Type B pancreatic cell (in vitro differentiated cells): ENCODE measurements around the gene RNF169. TPM values are rescaled to one million over a fixed set of nuclear protein-coding genes. Genes with fewer than 3 reads are reported as not detected.

Source experiments
- DNase-seq: peaks from one replicate; pipeline ENCODE4 v3.0.0; 2021; ENCODE audit warnings: mixed read lengths; ENCODE audit not compliant: unreplicated experiment; ENCODE audit errors: extremely low spot score
- H3K27ac Mint-ChIP-seq: 2 replicates; pipeline ENCODE4 v1.8.0; 2021; ENCODE audit warnings: mild to moderate bottlenecking, mixed read lengths
- H3K27me3 Mint-ChIP-seq: 2 replicates; pipeline ENCODE4 v1.8.0; 2021; ENCODE audit warnings: mixed read lengths
- H3K36me3 Mint-ChIP-seq: 2 replicates; pipeline ENCODE4 v1.8.0; 2021; ENCODE audit warnings: mixed read lengths
- H3K4me1 Mint-ChIP-seq: one replicate; pipeline ENCODE4 v1.8.0; 2021; ENCODE audit warnings: mixed read lengths; ENCODE audit not compliant: unreplicated experiment
- H3K4me3 Mint-ChIP-seq: 2 replicates; pipeline ENCODE4 v1.8.0; 2021; ENCODE audit warnings: mild to moderate bottlenecking, mixed read lengths
- H3K9me3 Mint-ChIP-seq: 2 replicates; pipeline ENCODE4 v1.8.0; 2021; ENCODE audit warnings: mixed read lengths
- total RNA-seq: library from RNA; stranded (reverse); gene quantifications from 2 replicates; pipeline ENCODE4 v1.2.1, GENCODE V29; 2021; ENCODE audit warnings: low replicate concordance
- TF ChIP-seq, protein P1 (sequence below): fragments of 200-600 bp; sonication (generic); conservative IDR thresholded peaks from 2 replicates; pipeline ENCODE4 v1.5.0; 2021; ENCODE audit warnings: antibody characterized with exemption, mild to moderate bottlenecking

The RNF169 gene
- total RNA-seq, 1 donor from 2014 or later = 18.8 TPM

DNA sequence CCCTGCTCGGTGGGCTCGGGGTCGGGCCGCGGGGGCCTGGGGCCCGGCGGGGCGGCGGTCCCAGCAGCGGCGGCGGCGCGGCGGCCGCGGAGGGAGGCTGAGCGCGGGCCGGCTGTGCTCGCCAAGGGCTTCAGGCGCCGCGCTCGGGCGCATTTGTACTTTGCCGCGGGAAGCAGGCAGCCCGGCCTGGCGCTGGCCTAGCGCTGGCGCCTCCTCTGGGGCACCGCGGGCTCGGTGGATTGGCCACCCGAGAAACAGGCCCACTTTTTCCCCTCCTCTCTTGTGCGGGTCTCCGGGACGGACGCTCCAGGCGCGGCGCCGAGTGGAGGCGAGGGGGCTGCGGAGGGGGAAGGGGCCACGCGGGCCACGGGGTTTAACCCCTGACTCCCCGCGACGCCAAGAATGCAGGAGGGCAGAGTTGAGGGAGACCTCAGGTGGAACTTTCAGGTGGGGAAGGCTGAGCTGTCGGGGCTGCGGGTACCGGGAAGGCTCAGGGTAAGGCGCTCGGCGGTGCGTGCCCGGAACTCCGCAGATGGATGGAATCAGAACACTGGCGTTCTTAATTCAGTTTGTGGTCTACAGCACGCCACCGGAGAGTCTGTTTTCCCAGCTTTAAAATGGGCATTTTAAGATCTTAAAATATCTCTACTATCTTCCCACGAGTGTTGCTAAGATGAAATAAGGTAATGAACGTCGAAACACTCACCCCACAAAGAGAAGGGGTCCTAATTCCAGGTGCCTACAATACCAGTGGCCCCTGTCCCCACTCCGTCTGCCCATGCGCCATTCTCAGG is 17.2 kb upstream of the RNF169 start, which contains the start of gene CHRDL2:
CHRDL2 (minus strand) TSS at position 126 of the 794 bp plus-strand sequence. CDS start 538 bp downstream, outside the sequence.
- H3K27me3 Mint-ChIP-seq = peaks cover 81% of the 10 kb centered on the region
- DNase-seq = no peak
- H3K9me3 Mint-ChIP-seq = no peaks in the 10 kb centered on the region
- H3K27ac Mint-ChIP-seq = no peak within 1 kb of the TSS
- peak within 1 kb of the TSS; percentile 83 for H3K4me3 Mint-ChIP-seq
- peaks cover 5% of the 10 kb centered on the region for H3K4me1 Mint-ChIP-seq
- TF ChIP-seq, protein P1, sequence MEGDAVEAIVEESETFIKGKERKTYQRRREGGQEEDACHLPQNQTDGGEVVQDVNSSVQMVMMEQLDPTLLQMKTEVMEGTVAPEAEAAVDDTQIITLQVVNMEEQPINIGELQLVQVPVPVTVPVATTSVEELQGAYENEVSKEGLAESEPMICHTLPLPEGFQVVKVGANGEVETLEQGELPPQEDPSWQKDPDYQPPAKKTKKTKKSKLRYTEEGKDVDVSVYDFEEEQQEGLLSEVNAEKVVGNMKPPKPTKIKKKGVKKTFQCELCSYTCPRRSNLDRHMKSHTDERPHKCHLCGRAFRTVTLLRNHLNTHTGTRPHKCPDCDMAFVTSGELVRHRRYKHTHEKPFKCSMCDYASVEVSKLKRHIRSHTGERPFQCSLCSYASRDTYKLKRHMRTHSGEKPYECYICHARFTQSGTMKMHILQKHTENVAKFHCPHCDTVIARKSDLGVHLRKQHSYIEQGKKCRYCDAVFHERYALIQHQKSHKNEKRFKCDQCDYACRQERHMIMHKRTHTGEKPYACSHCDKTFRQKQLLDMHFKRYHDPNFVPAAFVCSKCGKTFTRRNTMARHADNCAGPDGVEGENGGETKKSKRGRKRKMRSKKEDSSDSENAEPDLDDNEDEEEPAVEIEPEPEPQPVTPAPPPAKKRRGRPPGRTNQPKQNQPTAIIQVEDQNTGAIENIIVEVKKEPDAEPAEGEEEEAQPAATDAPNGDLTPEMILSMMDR = no peak
- no peaks in the 10 kb centered on the region for H3K36me3 Mint-ChIP-seq

- Mint-ChIP-seq H3K27ac (no peak overlapping the region), H3K27me3 (peaks cover 71% of the 10 kb centered on the region), H3K4me1 (peaks cover 5% of the 10 kb centered on the region), H3K36me3 (no peaks in the 10 kb centered on the region), H3K4me3 (no peak overlapping the region), H3K9me3 (no peaks in the 10 kb centered on the region)
- TF ChIP-seq, protein P1 = no peak
- DNase-seq = no peak
Measured at GRCh38 chr11:74734559-74734925, 14.1 kb upstream of the RNF169 start.

- H3K4me1 Mint-ChIP-seq = peaks cover 5% of the 10 kb centered on the region
- no peak for DNase-seq
- H3K27me3 Mint-ChIP-seq = peaks cover 65% of the 10 kb centered on the region
- H3K27ac Mint-ChIP-seq = no peak overlapping the region
- no peak overlapping the region for H3K4me3 Mint-ChIP-seq
- H3K36me3 Mint-ChIP-seq = no peaks in the 10 kb centered on the region
- H3K9me3 Mint-ChIP-seq = no peaks in the 10 kb centered on the region
- TF ChIP-seq, protein P1 = no peak
Measured at GRCh38 chr11:74735365-74735928, 13.2 kb upstream of the RNF169 start.

DNA sequence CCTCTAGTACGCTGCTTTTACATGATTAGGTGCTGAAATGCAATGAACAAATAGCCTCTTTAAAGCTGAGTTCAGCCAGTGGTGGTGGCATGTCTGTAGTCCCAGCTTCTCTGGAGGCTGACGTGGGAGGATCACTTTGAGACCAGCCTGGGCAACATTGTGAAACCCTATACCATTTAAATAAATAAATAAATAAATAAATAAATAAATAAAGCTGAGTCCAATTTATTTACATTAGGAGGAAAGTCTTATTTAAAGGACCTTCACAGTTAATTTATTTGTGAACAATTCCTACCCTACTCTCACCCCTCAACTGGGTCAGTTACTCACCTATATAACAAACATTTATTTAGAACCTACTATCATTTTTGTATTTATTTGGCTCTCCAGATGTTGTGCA is 12.6 kb upstream of the RNF169 start:
- H3K27me3 Mint-ChIP-seq = peaks cover 59% of the 10 kb centered on the region
- TF ChIP-seq, protein P1 = no peak
- no peaks in the 10 kb centered on the region for H3K9me3 Mint-ChIP-seq
- H3K36me3 Mint-ChIP-seq = no peaks in the 10 kb centered on the region
- no peak overlapping the region for H3K27ac Mint-ChIP-seq
- H3K4me3 Mint-ChIP-seq = no peak overlapping the region
- peaks cover 5% of the 10 kb centered on the region for H3K4me1 Mint-ChIP-seq
- no peak for DNase-seq

GRCh38 chr11:74739546-74740270 is 8.9 kb upstream of the RNF169 start:
- Mint-ChIP-seq H3K36me3 (no peaks in the 10 kb centered on the region), H3K4me3 (no peak overlapping the region), H3K27ac (no peak overlapping the region), H3K27me3 (peaks cover 33% of the 10 kb centered on the region), H3K4me1 (peaks cover 2% of the 10 kb centered on the region), H3K9me3 (no peaks in the 10 kb centered on the region)
- TF ChIP-seq, protein P1 = peak; percentile 87
- DNase-seq = no peak
